Hematopoietic multipotent progenitor cell (in vitro differentiated cells): ENCODE measurements around the gene ECPAS. TPM values are rescaled to one million over a fixed set of nuclear protein-coding genes. Genes with fewer than 3 reads are reported as not detected.
"Not testable (repeated sequence)": the region's sequence is repeated elsewhere in the genome, so short reads cannot be mapped to it uniquely, and the experiment has no call there.

ENCODE experiments used
- DNase-seq, 3 donors: peaks; one replicate each; pipeline ENCODE4 v3.0.0-alpha.2; 2011 to 2015; ENCODE audit warnings: low read depth in 2 of 3, low spot score in 2 of 3
- total RNA-seq: library from RNA; depleted of rRNA; stranded (reverse); fragments of >200 nt; gene quantifications from one replicate; pipeline ENCODE4 v1.2.3, GENCODE V29; 2012

The ECPAS gene
- total RNA-seq, 1 donor = 37.7 TPM

DNA sequence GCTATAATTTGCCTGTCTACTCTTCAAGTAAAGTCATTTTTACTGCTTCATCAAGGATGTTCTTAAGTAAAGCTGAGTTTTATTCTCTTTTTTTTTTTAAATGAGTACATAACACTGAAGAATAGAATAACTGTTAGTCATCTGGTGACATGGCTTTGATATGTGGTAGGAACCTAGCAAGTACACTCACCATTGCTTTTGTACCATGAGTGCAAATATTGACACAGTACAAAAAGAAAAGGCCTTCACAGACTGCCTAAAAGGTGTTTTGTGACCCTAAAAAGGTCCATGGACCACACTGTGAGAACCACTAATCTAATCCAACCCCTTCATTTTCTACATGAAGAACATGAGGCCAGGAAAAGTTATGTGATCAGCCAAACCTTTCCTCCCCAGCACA, 55.0 kb downstream of the ECPAS start:
- DNase-seq = no peak

DNA sequence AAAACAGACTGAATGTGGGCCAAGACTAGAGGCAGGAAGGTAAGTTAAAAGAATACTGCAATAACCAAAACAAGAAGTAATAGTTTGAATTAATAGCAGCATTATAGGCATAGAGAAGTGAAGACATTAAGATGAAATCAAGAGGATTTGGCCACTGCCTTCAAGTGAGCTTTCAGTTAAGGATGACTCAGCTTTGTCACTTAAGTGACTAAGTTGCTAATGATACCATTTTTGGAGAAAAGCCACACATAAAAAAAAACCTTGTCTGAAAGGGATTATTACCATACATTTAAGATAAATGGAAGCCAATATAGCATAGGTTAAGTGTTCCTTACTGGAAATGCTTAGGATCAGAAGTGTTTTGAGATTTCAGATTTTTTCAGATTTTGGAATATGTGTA, 57.0 kb downstream of the ECPAS start:
- peak in 1 of 3 donors; percentile 22 for DNase-seq

DNA sequence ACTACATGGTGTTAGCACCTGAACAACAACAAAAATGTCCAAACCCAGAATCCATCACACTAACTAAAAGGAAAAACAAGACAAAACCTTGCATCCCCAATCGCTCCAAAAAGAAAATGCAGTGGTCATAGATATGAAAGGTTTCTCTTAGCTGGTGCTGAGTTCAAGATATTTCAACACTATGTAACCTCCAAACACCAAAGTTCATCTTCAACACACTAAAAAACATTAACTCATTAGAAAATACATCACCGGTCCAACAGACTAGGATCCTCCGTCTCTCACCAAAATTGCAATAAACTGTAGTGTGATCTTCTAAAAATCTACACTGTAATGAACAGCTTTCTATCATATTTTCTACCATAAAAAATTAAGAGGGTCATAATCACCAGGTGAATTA, 60.8 kb downstream of the ECPAS start:
- no peak for DNase-seq

DNA sequence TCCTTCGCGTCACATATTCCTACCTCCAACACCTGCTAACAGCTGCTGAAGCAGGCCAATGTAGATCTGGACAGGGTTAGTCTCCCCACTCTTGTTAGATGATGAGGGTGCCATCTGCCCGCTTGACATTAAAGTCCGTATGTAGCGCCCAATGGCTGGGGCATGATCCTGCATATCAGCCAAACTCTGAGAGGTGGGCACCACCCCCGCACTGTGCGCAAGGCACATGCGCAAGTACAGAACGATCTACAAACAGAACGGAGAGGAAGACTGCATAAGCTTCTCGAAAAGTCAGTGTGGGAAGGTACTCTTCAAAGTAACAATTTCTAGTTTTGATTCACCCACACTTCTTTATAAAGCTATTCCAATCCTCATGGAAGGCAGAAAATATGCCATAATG, 69.8 kb downstream of the ECPAS start:
- DNase-seq = no peak

DNA sequence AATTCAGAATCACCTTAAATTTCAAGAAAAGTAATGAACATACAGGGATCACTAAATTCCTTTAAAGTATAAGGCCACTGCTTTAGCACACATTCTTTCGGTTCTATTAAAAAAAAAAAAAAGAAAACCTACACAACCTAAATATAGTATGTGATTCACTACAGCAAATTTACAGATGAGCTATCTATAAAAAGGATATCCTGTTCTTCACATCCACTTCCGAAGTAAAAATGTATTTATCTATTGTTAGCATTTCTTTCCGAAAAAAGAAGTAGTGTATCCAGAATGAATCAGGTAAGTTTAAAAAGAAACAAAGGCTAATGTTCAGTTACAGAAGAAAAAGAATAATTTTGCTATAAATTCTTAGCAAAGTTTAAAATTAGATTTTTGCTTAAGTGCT, 70.2 kb downstream of the ECPAS start:
- no peak for DNase-seq

DNA sequence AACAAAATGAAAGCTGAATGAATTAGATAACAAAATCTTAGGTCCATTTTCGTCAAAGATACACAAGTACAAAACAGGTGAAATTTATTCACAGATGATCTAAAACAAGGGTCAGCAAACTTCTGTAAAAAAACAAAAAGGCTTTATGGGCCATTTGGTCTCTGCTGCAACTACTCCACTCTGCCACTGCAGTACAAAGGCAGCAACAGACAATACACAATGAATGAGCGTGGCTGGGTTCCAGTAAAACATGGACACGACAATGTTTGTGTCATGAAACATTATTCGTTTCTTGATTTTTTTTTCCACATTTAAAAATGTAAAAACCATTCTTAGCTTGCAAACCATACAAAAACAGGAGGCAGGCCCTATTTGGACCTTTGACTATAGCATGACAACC, 71.9 kb downstream of the ECPAS start:
- DNase-seq = no peak

DNA sequence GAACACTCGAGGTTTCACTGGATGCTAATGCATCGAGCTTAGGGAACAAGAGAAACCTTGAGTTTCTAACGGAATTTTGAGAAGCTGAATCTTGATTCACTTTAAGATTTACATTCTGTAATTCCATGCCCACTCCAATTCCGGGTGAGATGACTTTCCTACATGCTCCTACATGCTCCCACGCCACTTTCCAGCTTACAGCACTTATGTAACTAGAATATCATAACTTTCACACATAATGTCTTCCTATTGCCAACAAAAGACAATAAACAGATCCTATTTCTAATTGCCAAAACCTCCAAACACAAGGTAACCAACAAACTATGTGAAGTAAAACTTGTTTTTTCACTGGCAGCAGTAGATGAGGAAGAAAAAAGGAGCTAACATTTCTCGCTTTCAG, 72.9 kb downstream of the ECPAS start:
- no peak for DNase-seq

DNA sequence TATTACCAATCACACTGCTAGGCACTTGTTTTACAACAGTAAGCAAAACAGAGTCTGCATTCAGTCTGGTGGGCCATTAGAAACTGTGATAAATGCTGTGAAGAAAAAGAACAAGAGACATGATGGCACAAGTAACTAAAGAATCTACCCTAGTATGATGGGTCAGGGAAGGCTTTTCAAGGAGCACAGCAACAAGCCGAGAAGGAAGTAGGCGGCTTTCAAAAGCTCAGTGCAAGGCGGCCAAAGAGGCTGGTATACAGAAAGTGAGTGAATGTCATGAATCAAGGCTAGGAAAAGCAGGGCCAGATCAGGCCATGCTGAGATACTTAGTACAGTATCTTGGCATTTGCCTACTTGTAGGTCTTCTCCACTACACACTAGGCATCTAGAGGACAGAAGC, 76.4 kb downstream of the ECPAS start:
- no peak for DNase-seq

DNA sequence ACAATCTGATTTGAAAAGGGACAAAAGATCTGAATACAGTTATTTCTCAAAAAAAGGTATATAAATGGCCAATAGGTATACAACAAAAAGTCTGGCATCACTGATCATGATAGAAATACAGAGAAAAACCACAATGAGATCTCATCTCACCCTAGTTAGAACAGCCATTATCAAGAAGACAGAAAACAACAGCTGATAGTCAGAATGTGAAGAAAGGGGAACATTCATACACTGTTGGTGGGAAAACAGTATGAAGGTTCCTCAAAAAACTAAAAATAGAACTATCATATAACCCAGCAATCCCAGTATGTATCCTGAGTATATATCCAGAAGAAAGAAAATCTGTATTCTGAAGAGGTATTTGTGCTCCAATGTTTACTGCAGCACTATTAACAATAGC, 78.5 kb downstream of the ECPAS start:
- no peak for DNase-seq

DNA sequence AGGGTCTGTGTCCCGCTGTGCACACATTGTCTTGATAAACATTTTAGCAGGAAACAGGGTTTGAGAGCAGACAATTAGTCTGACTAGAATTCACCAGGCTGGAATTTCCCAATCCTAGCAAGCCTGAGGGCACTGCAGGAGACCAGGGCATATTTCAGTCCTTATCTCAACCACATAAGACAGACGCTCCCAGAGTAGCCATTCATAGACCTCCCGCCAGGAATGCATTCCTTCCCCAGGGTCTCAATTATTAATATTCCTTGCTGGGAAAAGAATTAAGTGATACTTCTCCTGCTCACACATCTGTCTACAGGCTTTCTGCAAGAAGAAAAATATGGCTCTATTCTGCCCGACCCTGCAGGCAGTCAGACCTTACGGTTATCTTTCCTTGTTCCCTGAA, 82.7 kb downstream of the ECPAS start:
- DNase-seq = not testable (repeated sequence)

DNA sequence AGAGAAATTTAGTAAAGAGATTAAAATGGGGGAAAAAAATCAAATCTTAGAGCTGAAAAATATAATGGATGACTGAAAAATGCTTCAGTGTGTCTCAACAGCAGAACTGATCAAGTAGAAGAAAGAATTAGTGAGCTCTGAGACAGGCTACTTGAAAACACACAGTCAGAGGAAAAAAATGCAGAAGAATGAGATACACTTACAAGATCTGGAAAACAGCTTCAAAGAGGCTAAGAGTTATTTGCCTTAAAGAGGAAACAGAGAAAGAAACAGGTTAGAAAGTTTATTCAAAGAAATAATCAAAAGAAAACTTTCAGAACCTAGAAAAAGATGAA, 83.7 kb downstream of the ECPAS start:
- DNase-seq = peak in 1 of 3 donors; percentile 5

DNA sequence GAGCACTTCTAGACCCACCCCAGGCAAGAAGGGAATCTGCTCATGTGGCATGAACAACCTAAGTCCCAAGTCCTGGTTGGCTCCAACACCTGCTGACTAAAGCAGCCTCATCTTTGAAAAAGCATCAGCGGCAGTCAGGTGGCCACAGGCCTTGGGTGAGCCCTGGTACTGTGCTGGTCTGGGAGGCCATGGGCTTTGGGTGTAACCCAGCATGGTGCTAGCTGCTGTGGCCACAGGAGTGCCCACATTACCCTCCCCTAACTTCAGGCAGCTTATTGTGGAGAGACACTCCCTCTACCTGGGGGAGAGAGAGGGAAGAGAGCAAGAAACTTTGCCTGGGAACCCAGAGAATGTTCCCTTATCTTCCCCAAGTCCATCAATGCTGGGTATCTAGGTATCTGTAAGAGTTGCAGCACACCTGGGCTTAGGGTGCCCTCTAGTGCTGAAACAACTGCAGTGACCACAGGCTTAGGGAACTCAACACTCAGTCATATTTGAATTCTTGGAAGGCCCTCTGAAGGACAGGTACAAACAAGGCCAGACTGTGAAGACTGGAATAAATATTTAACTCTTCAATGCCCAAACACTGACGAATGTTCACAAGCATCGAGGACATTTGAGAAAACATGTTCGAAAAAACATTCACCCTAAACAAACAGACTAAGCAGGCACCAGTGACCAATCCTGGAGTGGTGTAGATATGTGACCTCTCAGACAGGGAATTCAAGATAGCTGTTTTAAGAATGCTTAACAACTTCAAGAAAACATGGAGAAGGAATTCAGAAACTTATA, 84.2 kb downstream of the ECPAS start:
- peak in 2 of 3 donors; percentile 0 to 14 for DNase-seq

DNA sequence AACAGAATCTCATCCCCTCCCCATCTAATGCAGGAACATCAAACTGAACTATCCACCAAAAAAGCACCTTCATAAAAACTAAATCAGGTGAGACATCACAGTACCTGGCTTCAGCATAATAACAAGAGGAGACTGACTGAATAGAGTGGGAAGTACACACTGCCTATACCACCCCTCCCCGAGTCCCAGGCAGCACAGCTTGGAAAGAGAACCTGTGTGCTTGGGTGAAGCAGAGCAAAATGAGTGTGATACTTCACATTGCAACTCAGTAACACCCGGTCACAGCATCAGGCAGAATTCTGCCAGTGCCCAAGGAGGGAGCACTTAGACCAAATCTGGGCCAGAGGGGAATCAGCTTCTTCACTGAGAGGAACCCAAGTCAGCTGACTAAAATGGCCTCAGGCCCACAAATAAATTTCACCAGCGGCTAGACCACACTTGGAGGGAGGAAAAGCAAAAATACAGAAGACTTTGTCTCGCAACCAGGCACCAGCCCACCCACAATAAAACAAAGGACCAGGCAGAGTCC, 84.9 kb downstream of the ECPAS start:
- DNase-seq = no peak

DNA sequence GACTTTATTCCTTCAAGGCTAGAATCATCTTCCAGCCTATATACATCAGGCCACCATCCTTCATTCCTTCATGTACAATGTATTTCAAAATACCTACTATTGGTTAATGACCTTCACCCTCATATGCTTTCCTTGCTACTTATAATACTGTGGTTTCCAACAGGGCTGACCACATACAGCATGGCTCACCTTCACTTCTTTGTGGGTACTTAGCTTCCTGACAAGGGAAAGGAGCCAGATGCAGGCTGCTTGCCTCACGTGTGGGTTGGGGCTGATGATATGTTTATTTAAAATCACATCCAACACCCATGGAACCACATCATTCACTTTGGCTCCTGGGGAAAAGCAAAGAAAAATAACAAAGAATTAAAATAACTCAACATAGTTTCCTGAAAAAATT, 90.2 kb downstream of the ECPAS start:
- DNase-seq = no peak

DNA sequence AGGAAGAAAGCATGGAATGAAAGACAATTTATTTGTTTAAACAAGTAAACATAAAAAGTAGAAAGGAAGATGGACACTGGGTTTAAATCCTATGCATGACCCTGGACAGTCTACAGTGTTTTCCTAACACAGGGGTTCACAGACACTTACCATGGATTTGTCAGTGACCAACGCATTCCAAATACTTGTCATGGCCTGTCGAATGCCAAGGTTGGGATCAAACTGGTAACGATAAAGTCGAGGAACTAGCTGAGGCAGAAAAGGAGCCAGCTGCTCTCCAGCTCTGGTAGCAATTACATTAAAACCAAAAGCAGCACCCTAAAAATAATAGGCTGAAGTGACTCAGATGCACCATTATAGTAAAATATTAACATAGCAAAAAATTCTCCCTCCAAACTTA, 94.8 kb downstream of the ECPAS start:
- DNase-seq = no peak

DNA sequence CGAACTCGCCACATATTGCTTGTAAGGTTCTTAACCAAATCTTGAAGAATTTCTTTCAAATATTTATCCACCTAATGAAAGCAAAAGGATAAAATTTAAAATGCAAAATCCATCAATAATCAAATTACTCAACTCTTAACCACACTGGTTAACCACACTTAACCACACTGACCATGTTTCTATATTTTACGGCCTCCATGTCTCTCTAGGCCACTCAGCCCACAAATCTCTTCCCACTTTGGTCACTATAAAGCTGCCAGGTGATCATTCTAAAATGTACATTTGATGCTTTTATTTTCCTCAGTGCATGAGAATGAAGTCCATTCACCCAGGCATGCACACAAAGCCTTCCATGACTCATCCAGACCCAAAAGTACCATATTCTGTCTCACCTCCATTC, 97.8 kb downstream of the ECPAS start:
- DNase-seq = no peak

DNA sequence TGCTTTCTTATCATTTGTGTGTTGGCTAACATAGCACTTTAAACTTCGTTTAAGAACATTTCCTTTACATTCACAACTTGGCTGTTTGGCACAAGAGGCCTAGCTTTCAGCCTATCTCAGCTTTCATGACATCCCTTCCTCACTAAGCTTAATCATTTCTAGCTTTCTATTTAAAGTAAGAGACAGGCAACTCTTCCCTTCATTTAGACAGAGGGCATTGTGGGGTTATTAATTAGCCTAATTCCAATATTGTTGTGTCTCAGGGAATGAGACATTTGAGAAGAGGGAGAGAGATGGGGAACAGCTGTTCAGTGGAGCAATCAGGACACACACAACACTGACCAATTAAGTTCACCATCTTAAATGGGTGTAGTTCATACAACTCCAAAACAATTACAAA, 103.2 kb downstream of the ECPAS start:
- DNase-seq = no peak

DNA sequence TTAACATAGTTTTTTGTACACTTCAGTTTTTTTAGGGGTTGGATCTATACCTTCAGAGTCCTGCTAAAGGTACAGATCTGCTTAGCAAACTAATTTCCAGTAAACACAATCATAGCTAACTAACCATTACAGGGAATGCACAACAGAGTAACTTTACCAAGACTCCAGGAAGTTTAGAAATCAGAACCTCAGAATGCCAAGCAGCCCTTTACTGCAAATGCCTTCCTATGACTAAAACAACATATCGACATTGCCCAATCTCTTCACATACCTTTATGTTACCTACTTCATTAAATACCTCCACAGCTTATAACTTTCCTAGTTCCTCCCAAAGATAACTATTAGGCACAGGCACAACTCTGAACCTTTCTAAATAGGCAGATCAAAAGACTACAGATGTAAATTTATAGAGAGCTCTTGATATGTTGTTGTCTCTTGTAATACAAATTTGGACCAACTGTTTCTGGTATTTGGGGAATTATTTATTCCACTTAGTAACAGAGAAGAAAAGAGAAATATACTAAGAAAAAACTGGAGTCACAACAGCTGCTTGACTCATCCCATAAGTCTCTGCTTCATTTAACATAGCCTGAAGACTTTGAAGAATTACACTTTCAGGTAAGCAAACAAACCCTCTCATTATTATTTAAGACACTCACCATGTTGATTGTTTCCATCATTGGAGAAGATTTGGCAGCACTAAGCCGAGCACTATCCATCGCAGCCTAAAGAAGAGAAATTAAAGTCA, 108.2 kb downstream of the ECPAS start:
- no peak for DNase-seq

DNA sequence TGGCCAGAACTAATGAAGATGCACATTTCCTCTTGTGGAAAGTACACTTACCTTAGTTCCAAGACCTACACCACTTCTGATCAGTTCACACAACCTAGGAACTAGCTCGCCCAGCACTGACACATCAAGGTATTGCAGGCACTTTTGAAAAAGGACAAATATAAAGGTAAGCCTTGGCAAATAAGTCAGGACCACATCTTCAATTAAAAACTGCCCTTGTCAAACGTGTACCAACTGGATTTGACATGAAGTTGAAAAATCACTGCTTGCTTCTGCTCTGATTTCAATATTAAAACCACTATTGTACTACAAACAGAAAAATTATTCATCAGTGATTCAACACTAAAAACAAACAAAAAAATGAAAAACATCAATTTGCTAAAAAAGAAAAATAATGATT, 109.1 kb downstream of the ECPAS start:
- no peak for DNase-seq

DNA sequence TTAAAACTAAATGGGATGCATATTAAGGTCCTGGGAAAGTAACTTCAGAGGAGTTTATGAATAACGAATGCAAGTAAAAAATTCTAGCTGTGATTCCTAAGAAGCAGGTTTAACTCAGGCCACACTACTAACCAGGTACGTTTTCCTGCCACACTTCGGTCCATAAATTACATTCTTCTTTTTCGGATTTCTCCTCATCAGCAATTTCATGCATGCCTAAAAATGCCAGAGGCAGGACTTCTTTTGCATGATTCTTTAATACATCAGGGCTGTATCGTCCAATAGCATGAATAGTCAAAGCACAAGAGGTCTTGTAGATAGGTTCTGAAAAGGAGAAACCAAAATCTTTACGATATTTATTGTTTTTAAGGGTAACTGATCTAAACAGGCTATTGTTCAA, 111.9 kb downstream of the ECPAS start:
- DNase-seq = no peak

DNA sequence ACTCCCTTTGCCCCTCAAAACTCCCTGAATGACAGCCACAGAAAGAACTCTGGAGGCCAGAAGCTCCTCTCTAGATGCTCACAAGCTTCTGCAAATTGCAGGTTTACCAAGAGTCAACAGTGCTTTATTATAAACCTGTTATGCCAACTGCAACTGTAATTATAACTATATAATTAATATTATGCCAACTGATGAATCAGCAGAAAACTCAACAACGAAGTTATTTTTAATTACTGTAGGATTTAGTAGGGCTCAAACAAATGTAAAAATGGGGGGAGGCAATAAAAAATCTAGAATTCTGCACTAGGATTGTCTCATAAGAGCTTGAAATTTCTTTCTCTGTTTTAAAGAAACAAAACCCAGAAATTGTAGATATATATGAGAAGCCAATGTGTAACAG, 117.2 kb downstream of the ECPAS start:
- DNase-seq = no peak

DNA sequence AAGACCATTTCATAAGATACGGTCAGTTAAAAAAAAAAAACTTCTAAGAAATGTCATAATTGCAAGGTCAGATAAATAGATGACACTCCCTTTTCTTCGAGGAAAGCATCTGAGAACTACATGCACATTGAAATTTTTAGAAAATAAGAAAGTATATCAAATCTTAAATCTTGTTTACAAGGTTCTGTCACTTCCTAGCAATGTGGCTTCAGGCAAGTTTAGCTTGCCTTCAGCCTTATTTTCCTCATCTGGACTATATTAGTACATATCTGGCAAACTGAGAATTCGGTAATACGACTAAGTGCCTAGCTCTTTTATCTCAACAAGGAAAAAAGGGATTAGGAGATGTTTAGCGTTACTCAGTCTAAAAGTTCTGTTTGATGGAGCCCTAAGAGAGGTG, 121.7 kb downstream of the ECPAS start:
- DNase-seq = no peak
